ENCODE measurements around the gene KIF23. TPM values are rescaled to one million over a fixed set of nuclear protein-coding genes. Genes with fewer than 3 reads are reported as not detected.

KIF23 gene
- 76.1 to 117 TPM (median 79.0 TPM) in 5 replicates for total RNA-seq (2022; extraction: Qiagen RNA extraction; ENCODE audit: low read depth)

DNA sequence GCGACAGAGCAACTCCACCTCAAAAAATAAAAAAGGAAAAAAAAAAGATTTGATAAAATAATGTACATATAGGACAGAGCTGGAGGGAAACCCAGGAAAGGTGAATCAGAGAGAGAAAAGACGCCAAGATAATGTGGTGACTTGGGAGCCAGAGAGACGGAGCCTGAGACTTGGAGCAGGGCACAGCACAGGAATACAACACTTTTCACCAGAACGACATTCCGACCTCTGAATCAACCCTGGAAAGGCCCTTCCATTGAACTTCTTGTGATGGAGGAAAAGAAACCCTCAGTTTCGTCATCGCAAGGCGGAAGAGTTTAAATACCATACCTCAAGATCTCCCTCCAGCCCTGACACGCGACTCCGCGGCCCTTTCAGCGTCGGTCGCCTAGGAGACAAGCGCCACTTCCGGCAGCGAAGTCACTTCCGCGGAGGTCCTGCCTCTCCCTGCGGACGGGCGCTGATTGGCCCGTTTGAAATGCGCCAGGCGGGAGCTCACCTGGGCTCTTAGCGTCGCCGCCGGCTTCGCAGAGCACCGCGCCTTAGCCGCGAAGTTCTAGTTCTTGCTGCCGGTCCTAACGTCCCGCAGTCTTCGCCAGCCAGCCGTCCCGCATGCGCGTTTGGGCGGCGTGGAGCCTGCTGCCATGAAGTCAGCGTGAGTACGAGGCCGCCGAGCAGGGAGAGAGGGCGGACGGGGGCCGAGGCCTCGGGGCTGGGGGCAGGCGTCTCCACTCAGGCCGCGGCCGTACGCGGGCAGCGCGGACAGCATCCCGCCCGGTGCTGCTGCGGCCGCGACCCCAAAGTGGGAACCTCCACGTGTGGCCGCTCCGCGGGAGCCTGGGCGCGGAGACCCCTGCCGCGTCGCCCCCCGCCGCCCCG is at the start of gene KIF23:
KIF23 (plus strand) TSS at position 528 of the 879 bp plus-strand sequence; CDS start at position 645, 117 bp downstream.

DNA sequence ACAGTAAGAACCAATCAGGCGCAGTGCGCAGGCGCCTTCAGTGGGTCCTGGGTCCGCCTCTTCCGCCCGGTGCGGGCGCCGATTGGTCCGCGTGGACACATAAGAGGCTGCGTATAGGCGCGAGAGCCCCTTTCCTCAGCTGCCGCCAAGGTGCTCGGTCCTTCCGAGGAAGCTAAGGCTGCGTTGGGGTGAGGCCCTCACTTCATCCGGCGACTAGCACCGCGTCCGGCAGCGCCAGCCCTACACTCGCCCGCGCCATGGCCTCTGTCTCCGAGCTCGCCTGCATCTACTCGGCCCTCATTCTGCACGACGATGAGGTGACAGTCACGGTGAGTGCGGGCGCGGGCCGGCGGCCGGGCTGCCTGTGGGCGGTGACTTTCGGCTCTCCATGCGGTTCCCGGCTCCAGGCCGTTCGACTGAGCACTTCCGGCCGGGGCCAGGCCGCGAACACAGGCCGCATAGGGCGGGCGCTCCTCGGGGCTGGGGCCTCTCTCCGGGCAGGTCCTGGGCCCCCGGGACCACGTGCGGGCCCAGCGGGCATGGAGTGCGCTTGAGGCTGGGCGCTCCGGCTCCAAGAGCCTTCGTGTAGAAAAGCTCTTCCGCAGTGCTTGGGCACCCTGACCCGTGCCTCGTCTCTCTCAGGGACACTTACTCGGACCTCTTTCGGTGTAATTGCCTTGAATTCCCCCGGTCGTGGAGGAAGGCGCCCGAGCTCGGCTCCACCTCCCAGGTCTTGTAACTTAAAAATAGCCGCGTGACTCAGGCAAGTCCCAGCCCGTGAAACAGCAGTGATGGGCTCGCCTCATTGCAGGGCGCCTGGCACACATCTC is 38.8 kb downstream of the KIF23 start, which contains the start of gene RPLP1:
RPLP1 (plus strand) TSS at position 127 of the 830 bp plus-strand sequence; CDS start at position 258, 131 bp downstream.

Other genes starting within 250 kb of the KIF23 start
- gene PAQR5, start 115.4 kb upstream of the KIF23 start, total RNA-seq (2022; extraction: Qiagen RNA extraction; ENCODE audit: low read depth): 65.5 to 118 TPM (median 110 TPM) in 5 replicates
- gene RPLP1, start 38.5 kb downstream of the KIF23 start, total RNA-seq (2022; extraction: Qiagen RNA extraction; ENCODE audit: low read depth): 3,071 to 5,601 TPM (median 3,908 TPM) in 5 replicates